Thyroid gland (tissue), 4 donors: ENCODE results near the gene TWF2.

Source experiments
- CTCF ChIP-seq, 6 experiments: fragments of 200-600 bp in 3 of 6; fragments of 450-650 bp in 3 of 6; sonication (generic) in 3 of 6; IDR thresholded peaks; one replicate each; pipeline ENCODE4 v1.5.1; 2016 to 2019; ENCODE audit warnings: antibody characterized with exemption in 6 of 6, mild to moderate bottlenecking in 2 of 6, inconsistent platforms in 1 of 6, moderate library complexity in 1 of 6
- POLR2A ChIP-seq, 2 donors: fragments of 450-650 bp; IDR thresholded peaks; one replicate each; pipeline ENCODE4 v1.6.1; 2017; ENCODE audit warnings: antibody characterized with exemption in 2 of 2, mild to moderate bottlenecking in 2 of 2, moderate library complexity in 1 of 2

- no peak for TF ChIP-seq POLR2A (IDR thresholded peaks at IDR 0.05)
- no peak for TF ChIP-seq CTCF (IDR thresholded peaks at IDR 0.05)
These were observed 40.6 kb upstream of the TWF2 start for GRCh38 chr3:52279596-52279995.
